Body of pancreas (tissue), 4 donors: ENCODE measurements around the gene OR13C2.

Source experiments
- POLR2A ChIP-seq, 3 donors: fragments of 450-650 bp; IDR thresholded peaks; one replicate each; pipeline ENCODE4 v1.6.1; 2016; ENCODE audit warnings: antibody characterized with exemption in 3 of 3, mild to moderate bottlenecking in 2 of 3
- TF ChIP-seq, protein P1 (sequence below), 7 experiments: fragments of 450-650 bp in 4 of 7; fragments of 200-600 bp in 3 of 7; sonication (generic) in 3 of 7; IDR thresholded peaks; one replicate each; pipeline ENCODE4 v1.5.1; 2016 to 2019; ENCODE audit warnings: antibody characterized with exemption in 7 of 7

GRCh38 chr9:104564358-104564757 lies 41.1 kb downstream of the OR13C2 start:
- TF ChIP-seq, protein P1, sequence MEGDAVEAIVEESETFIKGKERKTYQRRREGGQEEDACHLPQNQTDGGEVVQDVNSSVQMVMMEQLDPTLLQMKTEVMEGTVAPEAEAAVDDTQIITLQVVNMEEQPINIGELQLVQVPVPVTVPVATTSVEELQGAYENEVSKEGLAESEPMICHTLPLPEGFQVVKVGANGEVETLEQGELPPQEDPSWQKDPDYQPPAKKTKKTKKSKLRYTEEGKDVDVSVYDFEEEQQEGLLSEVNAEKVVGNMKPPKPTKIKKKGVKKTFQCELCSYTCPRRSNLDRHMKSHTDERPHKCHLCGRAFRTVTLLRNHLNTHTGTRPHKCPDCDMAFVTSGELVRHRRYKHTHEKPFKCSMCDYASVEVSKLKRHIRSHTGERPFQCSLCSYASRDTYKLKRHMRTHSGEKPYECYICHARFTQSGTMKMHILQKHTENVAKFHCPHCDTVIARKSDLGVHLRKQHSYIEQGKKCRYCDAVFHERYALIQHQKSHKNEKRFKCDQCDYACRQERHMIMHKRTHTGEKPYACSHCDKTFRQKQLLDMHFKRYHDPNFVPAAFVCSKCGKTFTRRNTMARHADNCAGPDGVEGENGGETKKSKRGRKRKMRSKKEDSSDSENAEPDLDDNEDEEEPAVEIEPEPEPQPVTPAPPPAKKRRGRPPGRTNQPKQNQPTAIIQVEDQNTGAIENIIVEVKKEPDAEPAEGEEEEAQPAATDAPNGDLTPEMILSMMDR (IDR thresholded peaks at IDR 0.05) = no peak
- no peak for TF ChIP-seq POLR2A (IDR thresholded peaks at IDR 0.05)
